Gastrocnemius medialis (tissue), 4 donors: ENCODE measurements around the gene TGFBRAP1. TPM values are rescaled to one million over a fixed set of nuclear protein-coding genes. Genes with fewer than 3 reads are reported as not detected.

Source experiments
- ATAC-seq, 2 donors: fragments of 150-250 bp; one replicate each; pipeline ENCODE4 v1.9.1; 2016
- DNase-seq, 2 donors: peaks; one replicate each; pipeline ENCODE4 v3.0.0-alpha.2; 2019
- H3K27ac ChIP-seq, 4 donors: fragments of 200-600 bp; sonication (generic); 1 replicate in 1 of 4; 2 replicates in 3 of 4; pipeline ENCODE4 v1.5.1; 2016 to 2018; ENCODE audit warnings: mild to moderate bottlenecking in 2 of 4, moderate library complexity in 1 of 4
- H3K27me3 ChIP-seq, 3 donors: fragments of 200-600 bp; sonication (generic) in 2 of 3; 1 replicate in 1 of 3; 2 replicates in 2 of 3; pipeline versions ENCODE4 v1.5.1 to v1.6.0; 2016 to 2019; ENCODE audit warnings: mild to moderate bottlenecking in 1 of 3, moderate library complexity in 1 of 3
- H3K36me3 ChIP-seq, 2 donors: fragments of 200-600 bp; sonication (generic) in 1 of 2; one replicate each; pipeline ENCODE4 v1.5.1; 2017 to 2018
- H3K4me1 ChIP-seq, 2 donors: fragments of 200-600 bp; sonication (generic) in 1 of 2; one replicate each; pipeline ENCODE4 v1.5.1; 2016 to 2017; ENCODE audit warnings: mild to moderate bottlenecking in 2 of 2
- H3K4me3 ChIP-seq, 4 donors: fragments of 200-600 bp; sonication (generic) in 3 of 4; 1 replicate in 1 of 4; 2 replicates in 3 of 4; pipeline ENCODE4 v1.5.1; 2016 to 2019; ENCODE audit warnings: mild to moderate bottlenecking in 2 of 4
- H3K9me3 ChIP-seq, 3 donors: fragments of 200-600 bp; sonication (generic) in 2 of 3; 1 replicate in 1 of 3; 2 replicates in 2 of 3; pipeline ENCODE4 v1.5.1; 2016 to 2019
- CTCF ChIP-seq, 5 experiments: fragments of 450-650 bp in 3 of 5; fragments of 200-600 bp in 2 of 5; sonication (generic) in 2 of 5; IDR thresholded peaks in 4 of 5; conservative IDR thresholded peaks in 1 of 5; 1 replicate in 4 of 5; 2 replicates in 1 of 5; pipeline ENCODE4 v1.5.1; 2016 to 2019; ENCODE audit warnings: antibody characterized with exemption in 5 of 5, mild to moderate bottlenecking in 3 of 5, moderate library complexity in 3 of 5
- POLR2A ChIP-seq, 2 donors: fragments of 450-650 bp; IDR thresholded peaks; one replicate each; pipeline ENCODE4 v1.6.1; 2017; ENCODE audit warnings: antibody characterized with exemption in 2 of 2, mild to moderate bottlenecking in 2 of 2, moderate library complexity in 2 of 2
- in situ Hi-C, 4 donors: fragments of 200-750 bp; cut with MboI; loops; one replicate each; pipeline versions ENCODE4 v1.15.0 to v1.8.0; 2017; ENCODE audit warnings: low sequenced_read_pairs in 4 of 4
- intact Hi-C: fragments of 100-400 bp; cut with DNase I; formaldehyde crosslinking; loops from one replicate; pipeline ENCODE4 v1.15.1; 2023; ENCODE audit warnings: low total_unique reads
- total RNA-seq, 4 donors: library from RNA; depleted of rRNA; stranded (reverse); fragments of >200 nt; gene quantifications; one replicate each; pipeline versions ENCODE4 v1.1.0 to v1.2.3, GENCODE V29; 2016

The TGFBRAP1 gene
- total RNA-seq, 4 donors from 2014 or later: 19.7 to 28.9 (median 20.3) TPM

DNA sequence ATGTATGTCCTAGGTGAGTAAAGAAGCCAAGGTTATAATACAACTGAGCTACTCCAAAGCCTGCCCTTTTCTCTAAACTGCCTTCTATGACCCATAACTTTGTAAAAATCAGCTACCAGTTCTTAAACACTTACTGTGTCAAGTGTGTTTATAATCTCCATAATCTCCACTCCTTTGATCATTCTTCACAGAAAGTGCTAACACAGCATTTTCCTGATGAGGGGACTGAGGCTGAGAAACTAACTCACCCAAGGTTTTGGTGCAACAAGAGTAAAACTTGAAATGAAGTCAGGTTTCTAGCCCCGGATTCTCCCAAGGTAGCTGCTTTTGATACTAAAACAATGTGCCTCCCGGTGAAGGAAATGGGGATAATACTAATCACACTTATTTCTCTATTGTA is 5.9 kb upstream of the TGFBRAP1 start:
- Histone ChIP-seq H3K27me3 (no peaks in the 10 kb centered on the region), H3K27ac (no peak overlapping the region), H3K4me1 (peaks cover 23 to 29% of the 10 kb centered on the region in 2 donors), H3K4me3 (no peak overlapping the region), H3K9me3 (no peaks in the 10 kb centered on the region), H3K36me3 (peaks cover 0 to 9% of the 10 kb centered on the region in 2 donors)
- DNase-seq (no peak), ATAC-seq (no peak)
- intact Hi-C loops: loop anchor here (10.0 kb wide), 1 partner anchor 859 kb away; the partner anchor contains the start of gene UXS1
- in situ Hi-C loops: no loop called here
- no peak for TF ChIP-seq POLR2A (IDR thresholded peaks at IDR 0.05)
- TF ChIP-seq CTCF (IDR thresholded peaks at IDR 0.05 in 4 of 5, conservative IDR thresholded peaks at IDR 0.05 in 1 of 5): no peak

GRCh38 chr2:105334211-105334610 is 4.7 kb upstream of the TGFBRAP1 start:
- no peaks in the 10 kb centered on the region for H3K36me3 ChIP-seq
- in situ Hi-C loops: no loop called here
- TF ChIP-seq CTCF (IDR thresholded peaks at IDR 0.05 in 4 of 5, conservative IDR thresholded peaks at IDR 0.05 in 1 of 5): no peak
- no peak for TF ChIP-seq POLR2A (IDR thresholded peaks at IDR 0.05)
- H3K9me3 ChIP-seq: no peaks in the 10 kb centered on the region
- H3K27me3 ChIP-seq: no peaks in the 10 kb centered on the region
- no peak overlapping the region for H3K4me3 ChIP-seq
- intact Hi-C loops: loop anchor here (10.0 kb wide), 1 partner anchor 861 kb away; the partner anchor contains the start of gene UXS1
- H3K27ac ChIP-seq: no peak overlapping the region
- H3K4me1 ChIP-seq: peaks cover 27 to 32% of the 10 kb centered on the region in 2 donors
- DNase-seq: no peak
- no peak for ATAC-seq

GRCh38 chr2:105330681-105331375 is 1.3 kb upstream of the TGFBRAP1 start:
- H3K27me3 ChIP-seq: no peaks in the 10 kb centered on the region
- TF ChIP-seq POLR2A (IDR thresholded peaks at IDR 0.05): no peak
- no peak for TF ChIP-seq CTCF (IDR thresholded peaks at IDR 0.05 in 4 of 5, conservative IDR thresholded peaks at IDR 0.05 in 1 of 5)
- in situ Hi-C loops: no loop called here
- intact Hi-C loops: loop anchor here (10.0 kb wide), 1 partner anchor 864 kb away; the partner anchor contains the start of gene UXS1
- peak overlapping the region in 3 of 4 donors; percentile 78 to 90 (median 86) for H3K27ac ChIP-seq
- H3K9me3 ChIP-seq: no peaks in the 10 kb centered on the region
- peak overlapping the region in 2 of 4 donors; percentile 67 to 76 for H3K4me3 ChIP-seq
- H3K36me3 ChIP-seq: no peaks in the 10 kb centered on the region
- peaks cover 18 to 27% of the 10 kb centered on the region in 2 donors for H3K4me1 ChIP-seq
- ATAC-seq (no peak), DNase-seq (no peak)

DNA sequence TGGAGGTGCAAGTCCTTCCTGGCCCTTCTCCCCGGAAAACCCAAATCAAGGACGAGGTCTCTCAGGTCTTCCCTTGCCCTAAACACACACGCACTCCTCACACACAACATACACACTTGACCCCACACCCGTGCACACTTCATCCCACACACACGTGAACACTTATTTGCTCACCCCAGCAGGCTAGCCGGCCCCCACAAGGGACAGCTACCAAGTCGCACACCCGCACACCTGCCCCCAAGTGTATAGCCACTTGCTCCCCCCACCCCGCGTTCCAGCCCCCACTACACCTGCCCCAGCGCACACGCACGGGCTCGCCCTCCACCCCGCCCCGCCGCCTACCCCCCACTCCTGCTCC is 359 bp downstream of the TGFBRAP1 start:
- no peaks in the 10 kb centered on the region for H3K36me3 ChIP-seq
- H3K4me3 ChIP-seq: peak overlapping the region; percentile 63 to 68 (median 67)
- intact Hi-C loops (no loop called here), in situ Hi-C loops (no loop called here)
- no peaks in the 10 kb centered on the region for H3K27me3 ChIP-seq
- no peaks in the 10 kb centered on the region for H3K9me3 ChIP-seq
- DNase-seq: peak in 1 of 2 donors; percentile 20
- ATAC-seq: peak; percentile 17 to 24
- TF ChIP-seq POLR2A (IDR thresholded peaks at IDR 0.05) (no peak), CTCF (IDR thresholded peaks at IDR 0.05 in 4 of 5, conservative IDR thresholded peaks at IDR 0.05 in 1 of 5) (no peak)
- H3K4me1 ChIP-seq: peaks cover 22 to 27% of the 10 kb centered on the region in 2 donors
- peak overlapping the region; percentile 78 to 84 (median 82) for H3K27ac ChIP-seq
